ENCODE results near the gene NRN1. TPM values are rescaled to one million over a fixed set of nuclear protein-coding genes. Genes with fewer than 3 reads are reported as not detected.

The NRN1 gene
- polyA plus RNA-seq, 1 of the 3 experiments (the other 2 are of a cell fraction), result 8.9 TPM

GRCh38 chr6:5989141-5989723 is 17.5 kb downstream of the NRN1 start:
- TF ChIP-seq RXRA (IDR thresholded peaks at IDR 0.05; ENCODE audit: borderline replicate concordance, low read depth), result no peak
- TF ChIP-seq MEF2A (IDR thresholded peaks at IDR 0.05; ENCODE audit: borderline replicate concordance, low read depth), result 0 out of 2 replicates have a peak, but pooled peaks have one; percentile 12
- no peak for TF ChIP-seq EZH2phosphoT487 (IDR thresholded peaks at IDR 0.05; ENCODE audit: borderline replicate concordance, low read depth)
- POLR2A ChIA-PET, result no interaction called here
- H2AFZ ChIP-seq (ENCODE audit: low read depth), result no peak overlapping the region
- H3K4me1 ChIP-seq (ENCODE audit: control insufficient read depth in 1 of 2, insufficient read depth in 2 of 2, low read depth in 1 of 2, low read length in 1 of 2), result peaks cover 0 to 2% of the 10 kb centered on the region in 2 experiments; a peak in 1 of 4 replicates
- no peak overlapping the region for H3K9ac ChIP-seq
- DNase-seq, result no peak
- no peaks in the 10 kb centered on the region for H3K9me2 ChIP-seq
- H3F3A ChIP-seq (replicated peaks; ENCODE audit: insufficient read depth), result no peaks in the 10 kb centered on the region
- 0 out of 2 replicates have a peak, but pooled peaks cover 4% of the 10 kb centered on the region for H3K9me3 ChIP-seq
- H3K4me3 ChIP-seq (ENCODE audit: low read depth in 2 of 2, low read length in 1 of 2), result no peak overlapping the region
- 57% methylated on average over 5 of the region's 5 CpGs for WGBS (ENCODE audit: low lambda C conversion rate)
- no peaks in the 10 kb centered on the region for H3K79me2 ChIP-seq (ENCODE audit: insufficient read depth)
- H3K36me3 ChIP-seq (replicated peaks in 1 of 2; ENCODE audit: control insufficient read depth in 1 of 2, insufficient read depth in 2 of 2, low read length in 1 of 2), result no peaks in the 10 kb centered on the region
- no peak overlapping the region for H3K4me2 ChIP-seq
- no peak overlapping the region for H3K27ac ChIP-seq (ENCODE audit: low read depth in 2 of 2, low read length in 1 of 2)
- peaks cover 16% of the 10 kb centered on the region; the same call in 1 of the 2 replicates for H3K27me3 ChIP-seq (ENCODE audit: insufficient read depth)
- CTCF ChIA-PET, result interaction anchor here (0.8 kb wide), 1 partner anchor 9 kb away, joined by 3 read pairs; no protein-coding TSS in a partner anchor
- no peaks in the 10 kb centered on the region for H4K20me1 ChIP-seq (ENCODE audit: insufficient read depth)

GRCh38 chr6:5986861-5987260 is 19.9 kb downstream of the NRN1 start:
- Histone ChIP-seq H3K4me2 (no peak overlapping the region), H3K9me2 (no peaks in the 10 kb centered on the region), H3K4me1 (ENCODE audit: control insufficient read depth in 1 of 2, insufficient read depth in 2 of 2, low read depth in 1 of 2, low read length in 1 of 2) (no peaks in the 10 kb centered on the region), H4K20me1 (ENCODE audit: insufficient read depth) (no peaks in the 10 kb centered on the region), H3K27ac (ENCODE audit: low read depth in 2 of 2, low read length in 1 of 2) (no peak overlapping the region), H3K9ac (no peak overlapping the region), H3K27me3 (ENCODE audit: insufficient read depth) (peaks cover 22% of the 10 kb centered on the region; the same call in 1 of the 2 replicates), H2AFZ (ENCODE audit: low read depth) (no peak overlapping the region), H3F3A (replicated peaks; ENCODE audit: insufficient read depth) (peaks cover 5% of the 10 kb centered on the region), H3K9me3 (0 out of 2 replicates have a peak, but pooled peaks cover 4% of the 10 kb centered on the region), H3K79me2 (ENCODE audit: insufficient read depth) (no peaks in the 10 kb centered on the region), H3K4me3 (ENCODE audit: low read depth in 2 of 2, low read length in 1 of 2) (no peak overlapping the region), H3K36me3 (replicated peaks in 1 of 2; ENCODE audit: control insufficient read depth in 1 of 2, insufficient read depth in 2 of 2, low read length in 1 of 2) (no peaks in the 10 kb centered on the region)
- TF ChIP-seq FOSL2 (IDR thresholded peaks at IDR 0.05; ENCODE audit: borderline replicate concordance, low read depth), result no peak
- no peak for TF ChIP-seq CHD2 (IDR thresholded peaks at IDR 0.05; ENCODE audit: low read length, partially characterized antibody)
- TF ChIP-seq, protein P1, sequence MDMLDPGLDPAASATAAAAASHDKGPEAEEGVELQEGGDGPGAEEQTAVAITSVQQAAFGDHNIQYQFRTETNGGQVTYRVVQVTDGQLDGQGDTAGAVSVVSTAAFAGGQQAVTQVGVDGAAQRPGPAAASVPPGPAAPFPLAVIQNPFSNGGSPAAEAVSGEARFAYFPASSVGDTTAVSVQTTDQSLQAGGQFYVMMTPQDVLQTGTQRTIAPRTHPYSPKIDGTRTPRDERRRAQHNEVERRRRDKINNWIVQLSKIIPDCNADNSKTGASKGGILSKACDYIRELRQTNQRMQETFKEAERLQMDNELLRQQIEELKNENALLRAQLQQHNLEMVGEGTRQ (IDR thresholded peaks at IDR 0.05; ENCODE audit: borderline replicate concordance, low read depth, low read length), result no peak
- no peak for TF ChIP-seq POLR2AphosphoS5 (IDR thresholded peaks at IDR 0.05; ENCODE audit: low read depth, low read length)
- TF ChIP-seq FOXM1 (IDR thresholded peaks at IDR 0.05; ENCODE audit: low read depth), result no peak
- TF ChIP-seq EP300 (IDR thresholded peaks at IDR 0.05; ENCODE audit: borderline replicate concordance in 1 of 2, low read depth in 1 of 2, low read length in 1 of 2), result no peak
- no peak for TF ChIP-seq MEF2A (IDR thresholded peaks at IDR 0.05; ENCODE audit: borderline replicate concordance, low read depth)
- no peak for TF ChIP-seq RAD21 (IDR thresholded peaks at IDR 0.05; ENCODE audit: low read length)
- TF ChIP-seq, protein P2, sequence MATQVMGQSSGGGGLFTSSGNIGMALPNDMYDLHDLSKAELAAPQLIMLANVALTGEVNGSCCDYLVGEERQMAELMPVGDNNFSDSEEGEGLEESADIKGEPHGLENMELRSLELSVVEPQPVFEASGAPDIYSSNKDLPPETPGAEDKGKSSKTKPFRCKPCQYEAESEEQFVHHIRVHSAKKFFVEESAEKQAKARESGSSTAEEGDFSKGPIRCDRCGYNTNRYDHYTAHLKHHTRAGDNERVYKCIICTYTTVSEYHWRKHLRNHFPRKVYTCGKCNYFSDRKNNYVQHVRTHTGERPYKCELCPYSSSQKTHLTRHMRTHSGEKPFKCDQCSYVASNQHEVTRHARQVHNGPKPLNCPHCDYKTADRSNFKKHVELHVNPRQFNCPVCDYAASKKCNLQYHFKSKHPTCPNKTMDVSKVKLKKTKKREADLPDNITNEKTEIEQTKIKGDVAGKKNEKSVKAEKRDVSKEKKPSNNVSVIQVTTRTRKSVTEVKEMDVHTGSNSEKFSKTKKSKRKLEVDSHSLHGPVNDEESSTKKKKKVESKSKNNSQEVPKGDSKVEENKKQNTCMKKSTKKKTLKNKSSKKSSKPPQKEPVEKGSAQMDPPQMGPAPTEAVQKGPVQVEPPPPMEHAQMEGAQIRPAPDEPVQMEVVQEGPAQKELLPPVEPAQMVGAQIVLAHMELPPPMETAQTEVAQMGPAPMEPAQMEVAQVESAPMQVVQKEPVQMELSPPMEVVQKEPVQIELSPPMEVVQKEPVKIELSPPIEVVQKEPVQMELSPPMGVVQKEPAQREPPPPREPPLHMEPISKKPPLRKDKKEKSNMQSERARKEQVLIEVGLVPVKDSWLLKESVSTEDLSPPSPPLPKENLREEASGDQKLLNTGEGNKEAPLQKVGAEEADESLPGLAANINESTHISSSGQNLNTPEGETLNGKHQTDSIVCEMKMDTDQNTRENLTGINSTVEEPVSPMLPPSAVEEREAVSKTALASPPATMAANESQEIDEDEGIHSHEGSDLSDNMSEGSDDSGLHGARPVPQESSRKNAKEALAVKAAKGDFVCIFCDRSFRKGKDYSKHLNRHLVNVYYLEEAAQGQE (IDR thresholded peaks at IDR 0.05; ENCODE audit: low read depth, low read length), result no peak
- no peak for TF ChIP-seq RFX5 (IDR thresholded peaks at IDR 0.05; ENCODE audit: low read length)
- TF ChIP-seq NFIC (IDR thresholded peaks at IDR 0.05; ENCODE audit: borderline replicate concordance), result no peak
- TF ChIP-seq ELF1 (IDR thresholded peaks at IDR 0.05), result no peak
- no peak for TF ChIP-seq SIN3A (IDR thresholded peaks at IDR 0.05; ENCODE audit: borderline replicate concordance, low read depth, low read length)
- no peak for TF ChIP-seq MAX (IDR thresholded peaks at IDR 0.05; ENCODE audit: low read depth)
- DNase-seq, result no peak
- ChIA-PET POLR2A (interaction anchor here (1.1 kb wide), 1 partner anchor 11 kb away, joined by 3 read pairs; no protein-coding TSS in a partner anchor), CTCF (interaction anchor here (0.6 to 1.6 kb wide), 2 partner anchors 22 to 665 kb away, joined by 3 read pairs; no protein-coding TSS in a partner anchor)
- WGBS (ENCODE audit: low lambda C conversion rate), result 20% methylated on average over 2 of the region's 2 CpGs

Data from SK-N-SH (cell line).